Hepatocyte (in vitro differentiated cells): ENCODE results near the gene RPUSD4. TPM values are rescaled to one million over a fixed set of nuclear protein-coding genes. Genes with fewer than 3 reads are reported as not detected.

Experiments
- DNase-seq: peaks from one replicate; pipeline ENCODE4 v3.0.0-alpha.2; 2016; ENCODE audit warnings: low spot score
- H2AFZ ChIP-seq: fragments of 200-600 bp; sonication (generic); 2 replicates; pipeline ENCODE4 v1.6.0; 2016; ENCODE audit warnings: antibody characterized with exemption, mild to moderate bottlenecking
- H3K27ac ChIP-seq: fragments of 200-600 bp; sonication (generic); 2 replicates; pipeline ENCODE4 v1.5.1; 2016; ENCODE audit warnings: mild to moderate bottlenecking
- H3K27me3 ChIP-seq: fragments of 200-600 bp; sonication (generic); 2 replicates; pipeline ENCODE4 v1.6.1; 2016
- H3K36me3 ChIP-seq: fragments of 200-600 bp; sonication (generic); replicated peaks from 2 replicates; pipeline ENCODE4 v1.5.1; 2016; ENCODE audit warnings: low read depth; ENCODE audit not compliant: insufficient read depth
- H3K4me1 ChIP-seq: fragments of 200-600 bp; sonication (generic); 2 replicates; pipeline ENCODE4 v1.5.1; 2016; ENCODE audit warnings: mild to moderate bottlenecking, moderate library complexity; ENCODE audit not compliant: insufficient read depth
- H3K4me2 ChIP-seq: fragments of 200-600 bp; sonication (generic); 2 replicates; pipeline ENCODE4 v1.6.0; 2016
- H3K4me3 ChIP-seq: fragments of 200-600 bp; sonication (generic); 2 replicates; pipeline ENCODE4 v1.5.1; 2016; ENCODE audit warnings: mild to moderate bottlenecking
- H3K79me2 ChIP-seq: fragments of 200-600 bp; sonication (generic); 2 replicates; pipeline ENCODE4 v1.6.0; 2017; ENCODE audit warnings: mild to moderate bottlenecking
- H3K9me2 ChIP-seq: fragments of 200-600 bp; sonication (generic); replicated peaks from 2 replicates; pipeline ENCODE4 v1.6.0; 2017; ENCODE audit warnings: mild to moderate bottlenecking; ENCODE audit not compliant: insufficient read depth
- H3K9me3 ChIP-seq: fragments of 200-600 bp; sonication (generic); 2 replicates; pipeline ENCODE4 v1.5.1; 2016; ENCODE audit warnings: low read depth, mild to moderate bottlenecking
- H4K20me1 ChIP-seq: fragments of 200-600 bp; sonication (generic); 2 replicates; pipeline ENCODE4 v1.6.0; 2016; ENCODE audit warnings: mild to moderate bottlenecking; ENCODE audit not compliant: insufficient read depth, poor library complexity, severe bottlenecking
- CTCF ChIP-seq: fragments of 200-600 bp; sonication (generic); IDR thresholded peaks from 2 replicates; pipeline ENCODE4 v1.5.1; 2016; ENCODE audit warnings: antibody characterized with exemption, mild to moderate bottlenecking; ENCODE audit not compliant: poor library complexity
- EZH2 ChIP-seq: fragments of 200-600 bp; sonication (generic); IDR thresholded peaks from 2 replicates; pipeline ENCODE4 v1.6.1; 2016; ENCODE audit warnings: antibody characterized with exemption, mild to moderate bottlenecking, borderline replicate concordance
- EZH2phosphoT487 ChIP-seq: fragments of 200-600 bp; sonication (generic); IDR thresholded peaks from one replicate; pipeline ENCODE4 v1.6.1; 2018; ENCODE audit warnings: antibody characterized with exemption, mild to moderate bottlenecking, low read depth, moderate library complexity; ENCODE audit not compliant: unreplicated experiment, severe bottlenecking
- WGBS: methylation state at CpG from one replicate; pipeline ENCODE4 v1.1.6; 2016; ENCODE audit warnings: low lambda C conversion rate; ENCODE audit errors: missing lambda C conversion rate; 5-methylcytosine and 5-hydroxymethylcytosine counted together
- polyA plus RNA-seq: library from polyadenylated mRNA; unstranded; fragments of >200 nt; fragmentation: Nextera tagmentation; extraction: Ambion mirVana; gene quantifications from 2 replicates; pipeline ENCODE4 v1.2.1, GENCODE V29; 2016
- total RNA-seq: library from RNA; depleted of rRNA; stranded (reverse); fragments of >200 nt; gene quantifications from 2 replicates; pipeline ENCODE4 v1.2.3, GENCODE V29; 2014

The RPUSD4 gene
- total and polyA plus RNA-seq, 2 experiments from 2014 or later, result 16.5 to 26.4 TPM

DNA sequence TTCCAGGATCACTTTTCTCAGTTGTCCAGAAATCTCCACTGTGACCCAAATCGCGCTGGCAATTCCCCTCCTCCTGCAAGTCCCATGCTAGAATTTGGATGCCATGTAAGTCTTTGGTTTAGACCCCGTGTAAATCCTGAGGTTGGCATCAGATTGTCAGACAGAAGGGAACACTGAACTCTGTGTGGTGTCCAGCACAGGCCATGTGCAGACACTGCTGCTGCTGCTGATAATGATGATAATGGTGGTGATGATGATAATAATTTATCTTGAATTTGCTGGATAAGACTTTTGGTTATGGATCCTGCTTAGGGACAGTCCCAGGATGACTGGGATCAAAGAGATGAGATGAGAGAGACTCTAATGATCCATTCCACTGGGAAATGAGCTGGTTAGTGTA lies 45.0 kb downstream of the RPUSD4 start:
- no peaks in the 10 kb centered on the region for H3K79me2 ChIP-seq
- no peak overlapping the region for H3K27ac ChIP-seq
- no peak overlapping the region for H3K4me3 ChIP-seq
- no peaks in the 10 kb centered on the region for H4K20me1 ChIP-seq
- no peaks in the 10 kb centered on the region for H3K27me3 ChIP-seq
- no peak for DNase-seq
- peaks cover 30% of the 10 kb centered on the region for H3K4me1 ChIP-seq
- TF ChIP-seq EZH2 (no peak), CTCF (no peak), EZH2phosphoT487 (no peak)
- no peak overlapping the region for H3K4me2 ChIP-seq
- no peaks in the 10 kb centered on the region for H3K36me3 ChIP-seq
- H3K9me3 ChIP-seq, result no peaks in the 10 kb centered on the region
- no peaks in the 10 kb centered on the region for H3K9me2 ChIP-seq
- H2AFZ ChIP-seq, result no peak overlapping the region
- 98% methylated on average over 3 of the region's 3 CpGs for WGBS

DNA sequence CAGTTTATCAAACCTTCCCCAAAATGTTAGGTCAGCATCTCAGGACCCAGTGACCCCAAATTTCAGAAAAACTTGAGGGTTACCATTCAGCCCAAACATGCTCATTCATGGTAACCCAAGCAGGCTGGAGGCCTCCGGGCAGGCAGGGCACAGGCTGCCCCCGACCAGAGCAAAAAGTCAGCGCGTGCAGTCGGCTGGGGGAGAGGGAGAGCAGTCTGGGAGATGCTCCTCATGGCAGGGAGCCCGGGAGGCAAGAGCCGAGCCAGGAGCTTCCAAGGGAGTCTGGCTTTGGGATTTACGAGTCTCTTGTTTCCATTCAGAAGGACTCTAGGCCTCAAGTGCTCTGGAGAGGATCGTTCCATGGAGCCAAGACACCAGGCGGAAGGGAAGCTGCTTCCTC lies 45.7 kb downstream of the RPUSD4 start:
- no peak overlapping the region for H3K4me2 ChIP-seq
- WGBS, result 68% methylated on average over 10 of the region's 10 CpGs
- no peak for DNase-seq

DNA sequence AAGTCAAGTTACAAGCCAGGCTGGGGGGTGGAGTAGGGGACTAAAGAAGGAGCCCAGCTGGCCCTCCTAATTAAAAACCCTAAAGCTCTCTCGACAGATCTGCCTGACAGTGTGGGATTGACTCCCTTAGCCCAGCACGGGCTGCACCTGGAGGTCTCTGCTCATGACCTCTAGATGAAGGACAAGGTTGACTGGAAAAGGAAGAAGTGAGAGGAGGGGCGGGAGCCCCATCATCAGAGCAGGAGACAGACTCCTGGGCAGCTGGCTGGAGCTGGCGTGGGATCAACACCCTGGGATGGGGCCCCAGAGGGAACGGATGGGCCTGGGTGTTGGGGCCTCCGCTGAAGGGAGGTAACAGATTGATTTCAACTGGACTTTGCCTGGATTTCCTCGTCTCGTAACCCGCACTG lies 46.1 kb downstream of the RPUSD4 start:
- WGBS, result 79% methylated on average over 9 of the region's 9 CpGs
- Histone ChIP-seq H4K20me1 (no peaks in the 10 kb centered on the region), H3K9me2 (no peaks in the 10 kb centered on the region), H3K9me3 (no peaks in the 10 kb centered on the region), H2AFZ (no peak overlapping the region), H3K79me2 (no peaks in the 10 kb centered on the region), H3K4me3 (no peak overlapping the region), H3K27me3 (no peaks in the 10 kb centered on the region), H3K4me1 (peaks cover 40% of the 10 kb centered on the region), H3K4me2 (no peak overlapping the region), H3K36me3 (no peaks in the 10 kb centered on the region), H3K27ac (peak overlapping the region; percentile 6)
- TF ChIP-seq EZH2, result no peak
- TF ChIP-seq CTCF, result no peak
- TF ChIP-seq EZH2phosphoT487, result no peak
- DNase-seq, result no peak

More for the DNA sequence above, 45.7 kb downstream of the RPUSD4 start:
- Histone ChIP-seq H2AFZ (no peak overlapping the region), H3K27ac (peak overlapping the region; percentile 6), H3K9me3 (no peaks in the 10 kb centered on the region), H3K27me3 (no peaks in the 10 kb centered on the region), H3K4me1 (peaks cover 35% of the 10 kb centered on the region), H3K36me3 (no peaks in the 10 kb centered on the region), H3K9me2 (no peaks in the 10 kb centered on the region), H3K4me3 (no peak overlapping the region), H4K20me1 (no peaks in the 10 kb centered on the region), H3K79me2 (no peaks in the 10 kb centered on the region)
- TF ChIP-seq EZH2 (no peak), EZH2phosphoT487 (no peak), CTCF (no peak)

GRCh38 chr11:126164781-126165180 lies 46.7 kb downstream of the RPUSD4 start:
- 78% methylated on average over 8 of the region's 8 CpGs for WGBS
- no peaks in the 10 kb centered on the region for H4K20me1 ChIP-seq

More at GRCh38 chr11:126164781-126165180, 46.7 kb downstream of the RPUSD4 start:
- Histone ChIP-seq H3K9me3 (no peaks in the 10 kb centered on the region), H3K36me3 (no peaks in the 10 kb centered on the region), H3K4me3 (no peak overlapping the region), H3K4me1 (peaks cover 43% of the 10 kb centered on the region), H3K79me2 (no peaks in the 10 kb centered on the region), H3K27me3 (no peaks in the 10 kb centered on the region), H3K9me2 (no peaks in the 10 kb centered on the region), H3K27ac (peak overlapping the region; percentile 91), H2AFZ (no peak overlapping the region), H3K4me2 (no peak overlapping the region)
- no peak for TF ChIP-seq CTCF
- no peak for TF ChIP-seq EZH2
- TF ChIP-seq EZH2phosphoT487, result no peak
- DNase-seq, result no peak
